HUES64 (cell line): ENCODE results near the gene NR1I2.

Source experiments
- H3K27ac ChIP-seq: 2 replicates; pipeline ENCODE4 v1.7.0; 2013; ENCODE audit warnings: low read depth, low read length, inconsistent platforms
- H3K27me3 ChIP-seq: 2 replicates; pipeline ENCODE4 v1.6.1; 2013; ENCODE audit warnings: mild to moderate bottlenecking, low read length; ENCODE audit not compliant: insufficient read depth
- H3K36me3 ChIP-seq: 2 replicates; pipeline ENCODE4 v1.6.1; 2013; ENCODE audit warnings: mild to moderate bottlenecking, low read length; ENCODE audit not compliant: insufficient read depth
- H3K4me1 ChIP-seq: 2 replicates; pipeline ENCODE4 v1.6.1; 2013; ENCODE audit warnings: mild to moderate bottlenecking, low read length, moderate library complexity; ENCODE audit not compliant: insufficient read depth
- H3K4me3 ChIP-seq: 2 replicates; pipeline ENCODE4 v1.5.1; 2013; ENCODE audit warnings: mild to moderate bottlenecking, low read length, moderate library complexity
- H3K9ac ChIP-seq: 2 replicates; pipeline ENCODE4 v1.6.1; 2013; ENCODE audit warnings: mild to moderate bottlenecking, low read depth, low read length
- H3K9me3 ChIP-seq: 2 replicates; pipeline ENCODE4 v1.6.1; 2013; ENCODE audit warnings: low read depth, low read length; ENCODE audit not compliant: insufficient read depth
- WGBS: fragments of 150-250, 120-280 bp; methylation state at CpG from one replicate; pipeline ENCODE4 v1.1.7; 2013; ENCODE audit warnings: missing lambda C conversion rate; 5-methylcytosine and 5-hydroxymethylcytosine counted together

The NR1I2 gene

GRCh38 chr3:119762876-119763275, 19.0 kb upstream of the NR1I2 start:
- no peak overlapping the region for H3K4me3 ChIP-seq
- H3K9me3 ChIP-seq = no peaks in the 10 kb centered on the region
- no peaks in the 10 kb centered on the region; the same call in 1 of the 2 replicates for H3K27me3 ChIP-seq
- H3K27ac ChIP-seq = no peak overlapping the region
- H3K36me3 ChIP-seq = no peaks in the 10 kb centered on the region
- H3K9ac ChIP-seq = no peak overlapping the region
- no peaks in the 10 kb centered on the region for H3K4me1 ChIP-seq
- 100% methylated on average over 2 of the region's 2 CpGs for WGBS

DNA sequence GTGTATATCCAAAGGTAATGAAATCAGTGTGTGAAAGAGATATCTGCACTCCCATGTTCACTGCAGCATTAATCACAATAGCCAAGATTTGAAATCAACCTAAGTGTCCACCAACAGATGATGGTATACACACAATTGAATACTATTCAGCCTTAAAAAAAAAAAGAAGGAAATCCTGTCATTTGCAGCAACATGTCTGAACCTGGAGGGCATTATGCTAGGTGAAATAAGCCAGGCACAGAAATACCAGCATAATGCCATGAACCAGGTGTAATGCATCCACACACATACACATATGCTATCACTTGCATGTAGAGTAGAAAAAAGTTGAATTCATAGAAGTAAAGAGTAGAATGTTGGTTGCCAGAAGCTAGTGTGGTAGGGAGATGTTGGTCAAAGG, 18.4 kb upstream of the NR1I2 start:
- H3K27me3 ChIP-seq = no peaks in the 10 kb centered on the region; the same call in 1 of the 2 replicates
- H3K4me1 ChIP-seq = no peaks in the 10 kb centered on the region
- H3K4me3 ChIP-seq = no peak overlapping the region
- H3K27ac ChIP-seq = no peak overlapping the region
- no peaks in the 10 kb centered on the region for H3K36me3 ChIP-seq
- no peak overlapping the region for H3K9ac ChIP-seq
- H3K9me3 ChIP-seq = no peaks in the 10 kb centered on the region

DNA sequence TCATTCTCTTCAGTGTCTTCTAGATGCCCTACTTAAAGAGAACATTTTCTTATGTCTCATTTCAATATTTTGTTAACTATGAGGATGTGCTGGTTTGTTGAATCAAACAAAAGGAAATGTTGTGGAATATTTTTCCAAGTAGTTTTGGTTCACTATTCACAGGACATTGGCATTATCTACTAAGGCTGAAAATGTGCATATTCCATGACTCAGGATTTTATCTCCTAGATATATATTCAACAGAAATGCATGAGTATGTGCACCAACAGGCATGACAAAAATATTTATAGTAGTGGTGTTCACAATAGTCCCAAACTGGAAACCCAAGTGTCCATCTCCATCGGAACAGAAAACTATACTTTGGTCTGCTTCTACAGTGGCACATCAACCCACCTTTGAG, 16.7 kb upstream of the NR1I2 start:
- no peak overlapping the region for H3K9ac ChIP-seq
- WGBS = 93% methylated on average over 1 of the region's 1 CpG
- no peaks in the 10 kb centered on the region for H3K9me3 ChIP-seq
- no peaks in the 10 kb centered on the region for H3K36me3 ChIP-seq
- no peaks in the 10 kb centered on the region for H3K4me1 ChIP-seq
- no peak overlapping the region for H3K27ac ChIP-seq
- H3K27me3 ChIP-seq = no peaks in the 10 kb centered on the region; the same call in 1 of the 2 replicates
- H3K4me3 ChIP-seq = no peak overlapping the region

- WGBS = 95% methylated on average over 6 of the region's 6 CpGs
- no peaks in the 10 kb centered on the region for H3K4me1 ChIP-seq
- H3K36me3 ChIP-seq = no peaks in the 10 kb centered on the region
- no peaks in the 10 kb centered on the region for H3K9me3 ChIP-seq
- H3K27me3 ChIP-seq = no peaks in the 10 kb centered on the region; the same call in 1 of the 2 replicates
- H3K4me3 ChIP-seq = no peak overlapping the region
- H3K27ac ChIP-seq = no peak overlapping the region
- no peak overlapping the region for H3K9ac ChIP-seq
These were observed 13.8 kb upstream of the NR1I2 start for GRCh38 chr3:119767936-119768601.

DNA sequence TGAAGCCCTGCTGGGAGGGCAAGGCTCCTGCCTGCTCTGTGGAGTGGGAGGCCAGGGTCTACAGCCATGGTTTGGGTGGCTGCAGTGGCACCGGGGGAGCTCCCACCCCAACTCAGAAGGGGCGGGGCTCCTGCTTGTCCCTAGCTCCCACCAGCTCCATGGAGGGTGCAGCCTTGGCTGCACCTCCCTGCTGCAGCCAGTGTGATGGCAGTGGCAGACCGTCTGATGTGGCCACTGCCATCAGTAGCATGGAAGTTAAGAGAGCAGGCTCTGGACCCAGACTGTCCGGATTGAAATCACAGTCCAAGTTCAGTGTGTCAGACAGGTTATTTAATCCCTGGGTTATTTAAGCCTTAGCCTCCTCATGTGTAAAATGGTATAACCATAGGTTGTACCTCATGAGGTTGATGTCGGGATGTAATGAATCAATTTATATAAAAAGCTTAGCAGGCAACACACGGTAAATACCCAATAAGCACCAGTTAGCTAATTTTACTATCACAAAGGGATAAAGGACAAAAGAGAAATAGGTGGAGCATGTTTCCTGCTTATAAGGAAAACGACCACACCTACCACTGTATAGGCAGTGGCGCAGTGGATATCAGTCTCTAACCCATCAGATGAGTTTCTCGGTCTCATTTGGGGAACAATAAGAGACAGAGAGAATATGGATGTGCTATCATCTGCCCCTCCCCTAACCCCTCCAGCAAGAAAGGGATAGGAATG, 13.1 kb upstream of the NR1I2 start:
- WGBS = 91% methylated on average over 6 of the region's 9 CpGs
- H3K27ac ChIP-seq = no peak overlapping the region

DNA sequence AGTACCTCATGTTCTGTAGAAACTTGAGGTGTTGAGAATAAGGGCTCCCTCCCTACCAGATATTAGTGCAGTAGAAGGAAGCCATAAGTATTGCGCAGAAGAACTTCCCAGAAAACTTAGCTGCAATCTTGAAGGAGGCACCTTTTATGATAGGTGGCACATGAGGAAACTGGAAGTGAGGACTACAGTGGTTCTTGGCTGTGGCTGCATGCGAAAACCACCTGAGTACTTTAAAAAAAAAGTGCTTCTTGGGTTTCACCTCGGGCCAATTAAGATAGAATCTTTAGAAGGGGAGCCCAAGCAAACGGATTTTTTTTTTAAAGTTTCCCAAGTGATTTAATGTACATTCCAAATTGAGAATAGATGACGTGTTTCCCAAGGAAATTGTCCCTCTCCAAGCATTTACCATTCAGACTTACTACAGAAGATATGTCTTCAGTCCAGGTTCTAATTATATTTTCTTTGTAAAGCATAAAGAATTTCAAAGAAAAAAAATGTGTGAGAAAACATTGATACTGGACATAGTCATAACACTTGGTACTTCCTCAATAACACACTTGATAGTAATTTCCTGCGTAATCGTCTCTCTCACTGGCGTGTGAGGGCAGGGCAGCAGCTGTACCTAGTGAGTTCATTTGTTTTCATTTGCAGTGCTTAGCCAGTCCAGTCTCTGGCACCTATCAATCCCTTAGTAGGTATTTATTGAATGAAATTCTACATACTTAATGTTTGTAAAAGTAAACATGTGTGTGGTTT, 12.3 kb upstream of the NR1I2 start:
- Histone ChIP-seq H3K27ac (no peak overlapping the region), H3K4me1 (no peaks in the 10 kb centered on the region), H3K36me3 (no peaks in the 10 kb centered on the region), H3K9ac (no peak overlapping the region), H3K9me3 (no peaks in the 10 kb centered on the region), H3K4me3 (no peak overlapping the region), H3K27me3 (no peaks in the 10 kb centered on the region; the same call in 1 of the 2 replicates)
- WGBS = 92% methylated on average over 7 of the region's 8 CpGs

More for the DNA sequence above, 13.1 kb upstream of the NR1I2 start:
- H3K9me3 ChIP-seq = no peaks in the 10 kb centered on the region
- H3K4me1 ChIP-seq = no peaks in the 10 kb centered on the region
- H3K4me3 ChIP-seq = no peak overlapping the region
- no peaks in the 10 kb centered on the region for H3K36me3 ChIP-seq
- no peak overlapping the region for H3K9ac ChIP-seq
- no peaks in the 10 kb centered on the region; the same call in 1 of the 2 replicates for H3K27me3 ChIP-seq

DNA sequence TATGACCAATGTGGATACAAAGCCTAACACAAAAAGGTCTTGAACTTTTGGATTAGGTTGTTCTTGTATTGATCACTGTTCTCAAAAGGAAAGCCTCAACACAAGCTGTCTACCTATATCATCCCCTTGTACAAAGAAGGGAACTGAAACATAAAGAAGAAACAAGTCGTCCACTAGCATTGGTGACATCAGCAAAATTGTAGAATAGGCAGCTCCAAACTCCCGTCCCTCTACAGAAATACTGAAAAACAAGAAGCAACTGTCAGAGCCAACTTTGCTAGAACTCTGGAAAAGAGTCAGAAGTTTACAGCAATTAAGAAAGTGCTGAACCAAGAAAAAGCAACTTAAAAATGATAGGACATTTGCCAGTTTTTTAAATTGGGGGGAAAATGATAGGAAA, 7.5 kb upstream of the NR1I2 start:
- no peak overlapping the region for H3K9ac ChIP-seq
- no peaks in the 10 kb centered on the region for H3K27me3 ChIP-seq
- no peaks in the 10 kb centered on the region for H3K4me1 ChIP-seq
- H3K9me3 ChIP-seq = peaks cover 7% of the 10 kb centered on the region; the same call in 1 of the 2 replicates
- no peaks in the 10 kb centered on the region for H3K36me3 ChIP-seq
- 84% methylated on average over 2 of the region's 2 CpGs for WGBS
- H3K4me3 ChIP-seq = no peak overlapping the region
- H3K27ac ChIP-seq = no peak overlapping the region

DNA sequence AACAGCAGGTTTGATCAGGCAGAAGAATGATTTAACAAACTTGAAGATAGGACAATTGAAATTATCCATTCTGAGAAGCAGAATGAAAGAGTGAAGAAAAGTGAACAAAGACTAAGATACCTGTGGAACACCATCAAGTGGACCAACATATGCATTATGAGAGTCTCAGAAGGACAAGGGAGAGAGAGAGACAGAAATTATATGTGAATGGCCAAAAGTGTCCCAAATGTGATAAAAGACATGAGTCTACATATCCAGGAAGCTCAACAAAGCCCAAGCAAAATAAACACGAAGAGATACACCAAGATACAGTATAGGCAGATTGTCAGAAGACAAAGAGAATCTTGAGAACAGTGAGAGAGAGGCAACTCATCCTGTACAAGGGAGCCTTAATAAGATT, 5.6 kb upstream of the NR1I2 start:
- peaks cover 7% of the 10 kb centered on the region; the same call in 1 of the 2 replicates for H3K9me3 ChIP-seq
- no peak overlapping the region for H3K4me3 ChIP-seq
- H3K9ac ChIP-seq = no peak overlapping the region
- H3K27me3 ChIP-seq = no peaks in the 10 kb centered on the region
- no peaks in the 10 kb centered on the region for H3K4me1 ChIP-seq
- no peak overlapping the region for H3K27ac ChIP-seq
- 69% methylated on average over 1 of the region's 1 CpG for WGBS
- no peaks in the 10 kb centered on the region for H3K36me3 ChIP-seq

DNA sequence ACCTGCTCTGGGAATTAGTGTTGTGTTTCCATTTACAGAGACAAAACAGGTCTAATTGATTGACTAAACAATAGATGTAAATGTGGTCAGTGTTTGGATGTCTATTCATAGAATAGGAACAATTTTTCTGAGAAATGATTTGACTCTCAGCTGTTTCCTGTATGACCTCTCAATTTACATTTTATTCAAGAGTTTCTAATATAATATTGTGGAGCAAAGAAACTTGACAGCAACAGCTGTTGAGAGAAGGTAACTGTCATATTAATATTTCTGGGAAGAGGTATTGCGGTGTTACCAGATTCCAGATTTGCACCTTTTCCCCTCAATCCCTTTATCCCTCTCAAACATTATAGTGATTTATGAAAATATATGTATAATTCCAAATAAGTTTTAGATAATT, 3.7 kb upstream of the NR1I2 start:
- no CpG with 5 or more reads among the region's 1 CpG for WGBS

GRCh38 chr3:119778811-119779210, 3.1 kb upstream of the NR1I2 start:
- no peak overlapping the region for H3K4me3 ChIP-seq
- H3K27me3 ChIP-seq = no peaks in the 10 kb centered on the region
- no peak overlapping the region for H3K27ac ChIP-seq
- peaks cover 7% of the 10 kb centered on the region; the same call in 1 of the 2 replicates for H3K9me3 ChIP-seq
- no peaks in the 10 kb centered on the region for H3K36me3 ChIP-seq
- H3K9ac ChIP-seq = no peak overlapping the region
- 96% methylated on average over 2 of the region's 2 CpGs for WGBS
- no peaks in the 10 kb centered on the region for H3K4me1 ChIP-seq

More for the DNA sequence above, 3.7 kb upstream of the NR1I2 start:
- no peaks in the 10 kb centered on the region for H3K36me3 ChIP-seq
- peaks cover 7% of the 10 kb centered on the region; the same call in 1 of the 2 replicates for H3K9me3 ChIP-seq
- H3K9ac ChIP-seq = no peak overlapping the region
- H3K4me3 ChIP-seq = no peak overlapping the region
- no peak overlapping the region for H3K27ac ChIP-seq
- no peaks in the 10 kb centered on the region for H3K27me3 ChIP-seq
- H3K4me1 ChIP-seq = no peaks in the 10 kb centered on the region
